B cell (primary cell): ENCODE data around the gene MAP2K1. TPM values are rescaled to one million over a fixed set of nuclear protein-coding genes. Genes with fewer than 3 reads are reported as not detected.

Experiments
- ATAC-seq: fragments of 200-7000 bp; cut with Tn5 transposase; one replicate; pipeline ENCODE4 v1.10.0; 2021; ENCODE audit warnings: low read depth, mild to moderate bottlenecking, moderate number of reproducible peaks, moderate library complexity
- CTCF ChIA-PET: fragments of 350-600 bp; sonication (Branson Sonifier 250); formaldehyde crosslinking; loops from one replicate; lab custom pipeline; 2021; ENCODE audit warnings: antibody characterized with exemption, inconsistent platforms; lab: Charles Lee
- POLR2A ChIA-PET: fragments of 350-600 bp; sonication (Branson Sonifier 250); formaldehyde crosslinking; loops from one replicate; lab custom pipeline; 2021; ENCODE audit warnings: antibody characterized with exemption; lab: Charles Lee
- DNase-seq: peaks from one replicate; pipeline ENCODE4 v3.0.0; 2013
- H2AFZ ChIP-seq: 2 replicates; pipeline ENCODE4 v1.6.1; 2012; ENCODE audit warnings: mild to moderate bottlenecking, low read depth, low read length; ENCODE audit not compliant: insufficient read depth, poor library complexity, severe bottlenecking
- H3K27ac ChIP-seq, 2 donors: 1 replicate in 1 of 2; 2 replicates in 1 of 2; pipeline ENCODE4 v1.5.1; 2012 to 2013; ENCODE audit warnings: low read length in 2 of 2, mild to moderate bottlenecking in 2 of 2, moderate library complexity in 1 of 2
- H3K27me3 ChIP-seq, 4 experiments: fragments of 200-600 bp in 1 of 4; sonication (generic) in 1 of 4; replicated peaks in 1 of 4; 1 replicate in 2 of 4; 2 replicates in 2 of 4; pipeline versions ENCODE4 v1.6.1 to v1.7.0; 2013 to 2016; ENCODE audit warnings: low read length in 3 of 4, mild to moderate bottlenecking in 2 of 4, mixed read lengths in 1 of 4, moderate library complexity in 1 of 4; ENCODE audit not compliant: insufficient read depth in 4 of 4, control insufficient read depth in 3 of 4; ENCODE audit errors: control extremely low read depth in 1 of 4
- H3K36me3 ChIP-seq, 2 experiments: replicated peaks in 1 of 2; 1 replicate in 1 of 2; 2 replicates in 1 of 2; pipeline versions ENCODE4 v1.6.1 to v1.7.1; 2013; ENCODE audit warnings: low read length in 1 of 2; ENCODE audit not compliant: insufficient read depth in 2 of 2, control insufficient read depth in 1 of 2; ENCODE audit errors: control extremely low read depth in 1 of 2, extremely low read depth in 1 of 2
- H3K4me1 ChIP-seq, 2 donors: fragments of 200-600 bp in 1 of 2; sonication (generic) in 1 of 2; 1 replicate in 1 of 2; 2 replicates in 1 of 2; pipeline versions ENCODE4 v1.5.1 to v1.6.1; 2013 to 2017; ENCODE audit warnings: low read length in 2 of 2; ENCODE audit not compliant: control insufficient read depth in 2 of 2, insufficient read depth in 2 of 2
- H3K4me2 ChIP-seq: replicated peaks from 2 replicates; pipeline ENCODE3; 2012; ENCODE audit warnings: mild to moderate bottlenecking, low read depth, low read length; ENCODE audit not compliant: poor library complexity, severe bottlenecking
- H3K4me3 ChIP-seq, 5 experiments: fragments of 200-600 bp in 1 of 5; sonication (generic) in 1 of 5; 1 replicate in 3 of 5; 2 replicates in 2 of 5; pipeline versions ENCODE4 v1.5.1 to v1.7.0; 2011 to 2016; ENCODE audit warnings: low read length in 4 of 5, mild to moderate bottlenecking in 4 of 5, low read depth in 2 of 5, control low read depth in 1 of 5, moderate library complexity in 1 of 5; ENCODE audit not compliant: insufficient read depth in 1 of 5; ENCODE audit errors: control extremely low read depth in 1 of 5, extremely low read depth in 1 of 5
- H3K79me2 ChIP-seq: fragments of 200-600 bp; sonication (generic); one replicate; pipeline ENCODE4 v1.6.0; 2016; ENCODE audit warnings: low read length; ENCODE audit not compliant: control insufficient read depth, insufficient read depth
- H3K9ac ChIP-seq: fragments of 200-600 bp; sonication (generic); 2 replicates; pipeline ENCODE4 v1.6.1; 2017; ENCODE audit warnings: mild to moderate bottlenecking, low read length, moderate library complexity
- H3K9me3 ChIP-seq, 3 donors: one replicate each; pipeline versions ENCODE4 v1.6.1 to v1.7.1; 2013; ENCODE audit warnings: low read length in 2 of 3; ENCODE audit not compliant: control insufficient read depth in 2 of 3, insufficient read depth in 1 of 3; ENCODE audit errors: control extremely low read depth in 1 of 3
- H4K20me1 ChIP-seq: 2 replicates; pipeline ENCODE4 v1.6.0; 2012; ENCODE audit warnings: mild to moderate bottlenecking, low read length; ENCODE audit not compliant: insufficient read depth, control insufficient read depth, poor library complexity, severe bottlenecking
- H3K27ac Mint-ChIP-seq: one replicate; pipeline ENCODE4 v1.8.0; 2021; ENCODE audit warnings: mixed read lengths
- H3K27me3 Mint-ChIP-seq: one replicate; pipeline ENCODE4 v1.8.0; 2021; ENCODE audit warnings: mixed read lengths
- H3K4me1 Mint-ChIP-seq: one replicate; pipeline ENCODE4 v1.8.0; 2021; ENCODE audit warnings: mixed read lengths
- H3K4me3 Mint-ChIP-seq: one replicate; pipeline ENCODE4 v1.8.0; 2021; ENCODE audit warnings: mixed read lengths
- H3K9me3 Mint-ChIP-seq: one replicate; pipeline ENCODE4 v1.8.0; 2022; ENCODE audit warnings: mixed read lengths; ENCODE audit not compliant: insufficient read depth
- CTCF ChIP-seq: fragments of 200-600 bp; IDR thresholded peaks from one replicate; pipeline ENCODE4 v1.8.0; 2022; ENCODE audit warnings: antibody characterized with exemption, mild to moderate bottlenecking
- EZH2 ChIP-seq: IDR thresholded peaks from 2 replicates; pipeline ENCODE4 v1.6.1; 2012; ENCODE audit warnings: borderline replicate concordance, low read depth, mild to moderate bottlenecking, moderate library complexity, low read length; ENCODE audit not compliant: insufficient read depth, poor library complexity, severe bottlenecking
- WGBS: methylation state at CpG from one replicate; pipeline ENCODE4 v1.1.5; 2013; ENCODE audit warnings: missing lambda C conversion rate; ENCODE audit not compliant: insufficient coverage; 5-methylcytosine and 5-hydroxymethylcytosine counted together
- intact Hi-C: fragments of 100-400 bp; cut with micrococcal nuclease; formaldehyde crosslinking; loops from one replicate; pipeline ENCODE4 v1.10.0; 2022
- polyA plus RNA-seq: library from polyadenylated mRNA; depleted of rRNA; stranded (reverse); fragments of >200 nt; gene quantifications from 2 replicates; pipeline ENCODE4 v1.2.3, GENCODE V29; 2012
- total RNA-seq, 2 donors: library from RNA; stranded (reverse); fragments of 120-200 nt in 1 of 2; gene quantifications; 1 replicate in 1 of 2; 2 replicates in 1 of 2; pipeline versions ENCODE4 v1.2.3 to v1.2.4, GENCODE V29; 2013 to 2022

MAP2K1 gene
- total and polyA plus RNA-seq, 2 donors (not counting 1 experiment from before 2014, with no cell fraction given), result 21.6 to 52.3 TPM

- 90% methylated on average over 3 of the region's 7 CpGs for WGBS
- H3K4me1 Mint-ChIP-seq, result peaks cover 52% of the 10 kb centered on the region
- POLR2A ChIA-PET, result interaction anchor here (0.6 kb wide), 1 partner anchor 64 kb away, joined by 3 read pairs; no protein-coding TSS in a partner anchor
- H3K9me3 Mint-ChIP-seq, result no peaks in the 10 kb centered on the region
- H3K4me2 ChIP-seq, result no peak overlapping the region
- DNase-seq (no peak), ATAC-seq (no peak)
- no peaks in the 10 kb centered on the region for H3K9me3 ChIP-seq
- H3K27ac ChIP-seq, result no peak overlapping the region
- H3K36me3 ChIP-seq, result peaks cover under 1 to 2% of the 10 kb centered on the region in 2 experiments
- no peak overlapping the region for H3K4me3 ChIP-seq
- H2AFZ ChIP-seq, result no peak overlapping the region
- intact Hi-C loops, result no loop called here
- no peak for TF ChIP-seq CTCF
- TF ChIP-seq EZH2, result no peak
- peaks cover 84% of the 10 kb centered on the region for H4K20me1 ChIP-seq
- H3K79me2 ChIP-seq, result peaks cover 81% of the 10 kb centered on the region
- CTCF ChIA-PET, result no interaction called here
- no peak overlapping the region for H3K27ac Mint-ChIP-seq
- no peaks in the 10 kb centered on the region for H3K27me3 ChIP-seq
- H3K4me3 Mint-ChIP-seq, result no peak overlapping the region
- H3K4me1 ChIP-seq, result peaks cover 3 to 9% of the 10 kb centered on the region in 2 donors
- H3K27me3 Mint-ChIP-seq, result no peaks in the 10 kb centered on the region
- no peak overlapping the region for H3K9ac ChIP-seq
These were observed 42.8 kb downstream of the MAP2K1 start for GRCh38 chr15:66429546-66429945.

DNA sequence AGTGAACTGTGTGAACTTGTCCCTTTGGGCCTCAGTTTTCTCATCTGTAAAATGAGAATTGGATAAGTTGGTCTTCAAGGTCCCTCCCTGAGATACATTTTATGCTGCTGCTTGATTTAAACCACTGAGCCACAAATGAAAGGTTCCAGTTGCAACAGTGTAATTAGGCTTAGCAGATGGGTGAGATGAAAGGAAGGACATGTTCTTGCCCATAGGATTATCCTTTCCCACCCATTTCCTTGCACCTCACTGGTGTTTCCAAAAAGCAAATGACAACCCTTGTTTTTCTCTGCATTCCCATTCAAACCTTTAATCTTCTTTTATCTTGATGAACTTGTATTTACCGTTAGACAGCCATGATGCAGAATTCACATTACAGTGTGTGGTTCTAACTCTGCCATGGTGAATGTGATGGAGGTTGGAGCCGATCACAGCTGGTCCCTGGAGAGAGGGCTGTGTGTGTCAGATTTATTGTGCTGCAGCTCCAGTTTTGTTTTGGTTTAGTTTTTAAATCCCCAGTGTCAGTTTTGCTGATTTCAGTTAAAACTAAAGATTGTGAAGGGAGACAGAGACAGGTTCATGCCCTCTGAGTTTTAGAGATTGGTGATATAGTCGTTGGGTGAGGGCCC, 44.0 kb downstream of the MAP2K1 start:
- ChIA-PET POLR2A (no interaction called here), CTCF (interaction anchor here (0.6 kb wide), 1 partner anchor 102 kb away, joined by 4 read pairs; no protein-coding TSS in a partner anchor)
- H3K27me3 Mint-ChIP-seq, result no peaks in the 10 kb centered on the region
- H3K4me3 Mint-ChIP-seq, result no peak overlapping the region
- H3K27ac Mint-ChIP-seq, result no peak overlapping the region
- DNase-seq, result no peak
- peaks cover 83% of the 10 kb centered on the region for H4K20me1 ChIP-seq
- peaks cover 45% of the 10 kb centered on the region for H3K4me1 Mint-ChIP-seq
- no peak overlapping the region for H3K9ac ChIP-seq
- no peak for TF ChIP-seq CTCF
- no peak for TF ChIP-seq EZH2
- no peaks in the 10 kb centered on the region for H3K27me3 ChIP-seq
- no peaks in the 10 kb centered on the region for H3K9me3 Mint-ChIP-seq
- intact Hi-C loops, result no loop called here
- no peak overlapping the region for H3K4me3 ChIP-seq
- no peak overlapping the region for H2AFZ ChIP-seq
- no peak overlapping the region for H3K27ac ChIP-seq
- peaks cover 3 to 4% of the 10 kb centered on the region in 2 donors for H3K4me1 ChIP-seq
- no peak overlapping the region for H3K4me2 ChIP-seq
- WGBS, result 14% methylated on average over 1 of the region's 3 CpGs
- H3K79me2 ChIP-seq, result peaks cover 75% of the 10 kb centered on the region
- ATAC-seq, result no peak
- no peaks in the 10 kb centered on the region for H3K9me3 ChIP-seq
- H3K36me3 ChIP-seq, result peaks cover 0 to 10% of the 10 kb centered on the region in 2 experiments
